ENCODE results near the gene HELB.

GRCh38 chr12:66361703-66362102 lies 59.4 kb downstream of the HELB start:
- TF ChIP-seq, protein P1, sequence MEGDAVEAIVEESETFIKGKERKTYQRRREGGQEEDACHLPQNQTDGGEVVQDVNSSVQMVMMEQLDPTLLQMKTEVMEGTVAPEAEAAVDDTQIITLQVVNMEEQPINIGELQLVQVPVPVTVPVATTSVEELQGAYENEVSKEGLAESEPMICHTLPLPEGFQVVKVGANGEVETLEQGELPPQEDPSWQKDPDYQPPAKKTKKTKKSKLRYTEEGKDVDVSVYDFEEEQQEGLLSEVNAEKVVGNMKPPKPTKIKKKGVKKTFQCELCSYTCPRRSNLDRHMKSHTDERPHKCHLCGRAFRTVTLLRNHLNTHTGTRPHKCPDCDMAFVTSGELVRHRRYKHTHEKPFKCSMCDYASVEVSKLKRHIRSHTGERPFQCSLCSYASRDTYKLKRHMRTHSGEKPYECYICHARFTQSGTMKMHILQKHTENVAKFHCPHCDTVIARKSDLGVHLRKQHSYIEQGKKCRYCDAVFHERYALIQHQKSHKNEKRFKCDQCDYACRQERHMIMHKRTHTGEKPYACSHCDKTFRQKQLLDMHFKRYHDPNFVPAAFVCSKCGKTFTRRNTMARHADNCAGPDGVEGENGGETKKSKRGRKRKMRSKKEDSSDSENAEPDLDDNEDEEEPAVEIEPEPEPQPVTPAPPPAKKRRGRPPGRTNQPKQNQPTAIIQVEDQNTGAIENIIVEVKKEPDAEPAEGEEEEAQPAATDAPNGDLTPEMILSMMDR (IDR thresholded peaks at IDR 0.05; ENCODE audit: insufficient read depth, low read depth, low read length): no peak
- TF ChIP-seq EZH2 (IDR thresholded peaks at IDR 0.05; ENCODE audit: insufficient read depth, low read length): no peak
